ENCODE data around the gene ZDHHC11B.
"Not testable (repeated sequence)": the region's sequence is repeated elsewhere in the genome, so short reads cannot be mapped to it uniquely, and the experiment has no call there.

The ZDHHC11B gene

DNA sequence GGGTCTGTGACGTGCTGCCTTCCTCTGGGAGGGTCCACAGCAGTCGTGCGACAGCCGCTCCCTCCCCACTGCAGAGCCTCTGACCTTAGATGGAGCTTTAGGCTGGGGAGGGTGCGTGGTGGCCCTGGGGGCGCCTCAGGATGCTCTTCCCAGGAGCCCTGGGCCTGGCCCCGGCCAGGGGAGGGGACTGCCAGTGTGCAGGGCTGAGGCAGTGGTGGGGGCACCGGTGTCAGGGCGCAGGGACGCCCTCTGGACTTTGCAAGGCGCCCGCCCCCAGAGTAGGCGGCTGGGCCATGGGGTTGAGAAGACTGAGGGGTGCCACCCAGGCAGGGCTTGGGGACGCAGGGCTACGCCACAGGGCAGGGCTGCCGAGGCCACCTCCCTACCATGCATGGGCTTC, 106.0 kb downstream of the ZDHHC11B start:
- Histone ChIP-seq H3K4me1 (ENCODE audit: control insufficient read depth, insufficient read depth, low read depth, low read length) (peaks cover 18% of the 10 kb centered on the region), H3K27me3 (ENCODE audit: control insufficient read depth in 1 of 2, insufficient read depth in 1 of 2, low read length in 2 of 2) (peaks cover 5 to 30% of the 10 kb centered on the region in 2 experiments)
- not testable (repeated sequence) for H2AFZ ChIP-seq (ENCODE audit: low read depth, low read length); H2BK120ac ChIP-seq (ENCODE audit: low read depth, low read length); H3K4me3 ChIP-seq (ENCODE audit: insufficient read depth in 1 of 2, low read depth in 1 of 2, low read length in 2 of 2); H3K27ac ChIP-seq (ENCODE audit: low read length, poor library complexity, severe bottlenecking); H3K79me1 ChIP-seq (replicated peaks; ENCODE audit: low read length, poor library complexity, severe bottlenecking); H3K9ac ChIP-seq (ENCODE audit: low read length); H2AK5ac ChIP-seq (ENCODE audit: low read length, severe bottlenecking); H4K8ac ChIP-seq (ENCODE audit: low read length); H2BK5ac ChIP-seq (ENCODE audit: low read depth, low read length, poor library complexity, severe bottlenecking); H3K36me3 ChIP-seq (ENCODE audit: control insufficient read depth in 1 of 2, insufficient read depth in 2 of 2, low read depth in 1 of 2, low read length in 2 of 2); H3K4ac ChIP-seq (ENCODE audit: low read depth in 1 of 2, low read length in 2 of 2); H3K4me2 ChIP-seq (ENCODE audit: low read length, poor library complexity, severe bottlenecking); H3K9me3 ChIP-seq (ENCODE audit: control insufficient read depth, low read length); H3K18ac ChIP-seq (ENCODE audit: low read depth in 1 of 2, low read length in 2 of 2); H3K23ac ChIP-seq (ENCODE audit: low read length in 2 of 2); H3K14ac ChIP-seq (ENCODE audit: low read length in 2 of 2); H2BK15ac ChIP-seq (ENCODE audit: low read depth, poor library complexity, severe bottlenecking); H2BK12ac ChIP-seq (ENCODE audit: low read length in 2 of 2); H4K91ac ChIP-seq (ENCODE audit: low read length); DNase-seq
- 86% methylated on average over 11 of the region's 16 CpGs for WGBS

DNA sequence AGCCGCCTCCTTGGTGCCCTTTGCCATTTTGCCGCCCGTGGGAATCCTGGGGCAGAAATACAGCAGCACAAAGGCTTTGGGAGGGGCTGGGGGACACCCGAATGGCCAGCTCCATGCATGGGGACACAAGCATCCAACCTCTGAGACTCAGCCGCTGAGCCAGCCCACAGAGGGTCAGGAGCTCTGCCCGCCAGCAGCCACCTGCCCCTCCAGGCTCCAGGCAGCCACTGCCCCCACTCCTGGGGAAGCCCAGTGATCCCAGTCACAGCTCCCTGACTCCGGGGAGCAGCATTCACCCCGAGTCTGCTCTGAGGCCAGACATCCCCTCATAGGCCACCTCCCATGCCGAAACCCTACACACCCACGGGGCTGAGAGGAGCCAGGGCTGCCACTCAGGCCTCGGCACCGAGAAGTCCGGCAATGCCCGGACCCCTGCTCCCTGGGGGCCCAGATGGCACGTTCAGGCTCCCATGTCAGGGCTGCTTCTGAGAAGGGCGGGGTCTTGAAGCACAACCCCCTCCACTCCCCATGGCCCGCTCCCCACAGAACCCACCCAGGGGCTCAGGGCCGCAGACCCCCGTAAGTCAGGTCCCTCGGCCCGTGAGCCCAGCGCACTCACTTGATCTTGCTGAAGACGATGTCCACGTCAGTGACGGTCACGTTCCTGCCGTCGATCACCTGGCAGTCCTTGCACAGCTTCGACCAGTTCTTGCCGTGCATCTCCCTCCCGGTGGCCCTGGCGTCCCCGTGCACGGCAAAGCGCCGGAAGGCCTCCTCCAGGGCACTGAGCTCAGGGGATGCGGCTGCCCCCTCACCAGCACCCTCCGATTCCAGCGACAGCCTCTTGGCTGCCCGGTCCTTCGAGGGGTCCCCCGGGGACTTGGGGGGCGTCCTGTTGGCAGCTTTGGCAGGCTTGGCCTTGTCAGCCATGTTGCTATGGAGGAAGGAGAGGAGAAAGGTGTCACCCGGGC, 107.1 kb downstream of the ZDHHC11B start:
- no peak overlapping the region for H4K8ac ChIP-seq (ENCODE audit: low read length)
- no peak overlapping the region for H2BK15ac ChIP-seq (ENCODE audit: low read depth, poor library complexity, severe bottlenecking)
- no peak overlapping the region for H3K4ac ChIP-seq (ENCODE audit: low read depth in 1 of 2, low read length in 2 of 2)
- H3K27ac ChIP-seq (ENCODE audit: low read length, poor library complexity, severe bottlenecking), result no peak overlapping the region
- H3K18ac ChIP-seq (ENCODE audit: low read depth in 1 of 2, low read length in 2 of 2), result no peak overlapping the region
- 84% methylated on average over 41 of the region's 44 CpGs for WGBS
- no peak overlapping the region for H2AK5ac ChIP-seq (ENCODE audit: low read length, severe bottlenecking)
- peaks cover 29% of the 10 kb centered on the region for H3K4me1 ChIP-seq (ENCODE audit: control insufficient read depth, insufficient read depth, low read depth, low read length)
- H2BK5ac ChIP-seq (ENCODE audit: low read depth, low read length, poor library complexity, severe bottlenecking), result no peak overlapping the region
- H3K79me1 ChIP-seq (replicated peaks; ENCODE audit: low read length, poor library complexity, severe bottlenecking), result no peaks in the 10 kb centered on the region
- no peak overlapping the region for H3K14ac ChIP-seq (ENCODE audit: low read length in 2 of 2)
- H2BK120ac ChIP-seq (ENCODE audit: low read depth, low read length), result no peak overlapping the region
- H3K36me3 ChIP-seq (ENCODE audit: control insufficient read depth in 1 of 2, insufficient read depth in 2 of 2, low read depth in 1 of 2, low read length in 2 of 2), result peaks cover 0 to 2% of the 10 kb centered on the region in 2 experiments
- no peak overlapping the region for H2BK12ac ChIP-seq (ENCODE audit: low read length in 2 of 2)
- DNase-seq, result no peak
- no peak overlapping the region for H3K23ac ChIP-seq (ENCODE audit: low read length in 2 of 2)
- no peak overlapping the region for H3K4me3 ChIP-seq (ENCODE audit: insufficient read depth in 1 of 2, low read depth in 1 of 2, low read length in 2 of 2)
- peak overlapping the region; percentile 61 for H4K91ac ChIP-seq (ENCODE audit: low read length)
- H3K4me2 ChIP-seq (ENCODE audit: low read length, poor library complexity, severe bottlenecking), result no peak overlapping the region
- H3K9ac ChIP-seq (ENCODE audit: low read length), result no peak overlapping the region
- H3K27me3 ChIP-seq (ENCODE audit: control insufficient read depth in 1 of 2, insufficient read depth in 1 of 2, low read length in 2 of 2), result peaks cover 8 to 41% of the 10 kb centered on the region in 2 experiments
- H2AFZ ChIP-seq (ENCODE audit: low read depth, low read length), result no peak overlapping the region
- H3K9me3 ChIP-seq (ENCODE audit: control insufficient read depth, low read length), result no peaks in the 10 kb centered on the region

DNA sequence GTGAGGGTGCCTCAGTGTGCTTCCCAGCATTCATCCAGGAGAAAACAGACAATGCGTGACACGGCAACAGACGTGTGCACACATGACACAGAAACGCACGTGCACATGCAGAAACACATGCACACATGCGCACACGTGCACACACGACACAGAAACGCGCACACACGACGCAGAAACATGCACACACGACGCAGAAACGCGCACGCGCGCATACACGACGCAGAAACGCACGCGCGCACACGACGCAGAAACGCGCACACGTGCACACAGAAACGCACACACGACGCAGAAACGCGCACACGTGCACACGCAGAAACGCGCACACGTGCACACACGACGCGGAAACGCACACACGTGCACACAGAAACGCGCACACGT, 107.8 kb downstream of the ZDHHC11B start:
- H3K14ac ChIP-seq (ENCODE audit: low read length in 2 of 2), result peak overlapping the region in 1 of 2 experiments; percentile 13
- WGBS, result 96% methylated on average over 48 of the region's 48 CpGs
- no peak overlapping the region for H2AK5ac ChIP-seq (ENCODE audit: low read length, severe bottlenecking)
- no peaks in the 10 kb centered on the region for H3K79me1 ChIP-seq (replicated peaks; ENCODE audit: low read length, poor library complexity, severe bottlenecking)
- no peak overlapping the region for H2AFZ ChIP-seq (ENCODE audit: low read depth, low read length)
- H2BK15ac ChIP-seq (ENCODE audit: low read depth, poor library complexity, severe bottlenecking), result no peak overlapping the region
- DNase-seq, result no peak
- no peak overlapping the region for H3K18ac ChIP-seq (ENCODE audit: low read depth in 1 of 2, low read length in 2 of 2)
- no peak overlapping the region for H3K4me3 ChIP-seq (ENCODE audit: insufficient read depth in 1 of 2, low read depth in 1 of 2, low read length in 2 of 2)
- H3K4me2 ChIP-seq (ENCODE audit: low read length, poor library complexity, severe bottlenecking), result no peak overlapping the region
- H4K91ac ChIP-seq (ENCODE audit: low read length), result peak overlapping the region; percentile 34
- no peaks in the 10 kb centered on the region for H3K9me3 ChIP-seq (ENCODE audit: control insufficient read depth, low read length)
- H4K8ac ChIP-seq (ENCODE audit: low read length), result no peak overlapping the region
- H2BK5ac ChIP-seq (ENCODE audit: low read depth, low read length, poor library complexity, severe bottlenecking), result no peak overlapping the region
- H3K36me3 ChIP-seq (ENCODE audit: control insufficient read depth in 1 of 2, insufficient read depth in 2 of 2, low read depth in 1 of 2, low read length in 2 of 2), result peaks cover 0 to 2% of the 10 kb centered on the region in 2 experiments
- no peak overlapping the region for H3K4ac ChIP-seq (ENCODE audit: low read depth in 1 of 2, low read length in 2 of 2)
- peaks cover 36% of the 10 kb centered on the region for H3K4me1 ChIP-seq (ENCODE audit: control insufficient read depth, insufficient read depth, low read depth, low read length)
- H2BK12ac ChIP-seq (ENCODE audit: low read length in 2 of 2), result no peak overlapping the region
- no peak overlapping the region for H3K23ac ChIP-seq (ENCODE audit: low read length in 2 of 2)
- no peak overlapping the region for H3K27ac ChIP-seq (ENCODE audit: low read length, poor library complexity, severe bottlenecking)
- H3K27me3 ChIP-seq (ENCODE audit: control insufficient read depth in 1 of 2, insufficient read depth in 1 of 2, low read length in 2 of 2), result peaks cover 8 to 48% of the 10 kb centered on the region in 2 experiments
- no peak overlapping the region for H3K9ac ChIP-seq (ENCODE audit: low read length)
- H2BK120ac ChIP-seq (ENCODE audit: low read depth, low read length), result no peak overlapping the region

DNA sequence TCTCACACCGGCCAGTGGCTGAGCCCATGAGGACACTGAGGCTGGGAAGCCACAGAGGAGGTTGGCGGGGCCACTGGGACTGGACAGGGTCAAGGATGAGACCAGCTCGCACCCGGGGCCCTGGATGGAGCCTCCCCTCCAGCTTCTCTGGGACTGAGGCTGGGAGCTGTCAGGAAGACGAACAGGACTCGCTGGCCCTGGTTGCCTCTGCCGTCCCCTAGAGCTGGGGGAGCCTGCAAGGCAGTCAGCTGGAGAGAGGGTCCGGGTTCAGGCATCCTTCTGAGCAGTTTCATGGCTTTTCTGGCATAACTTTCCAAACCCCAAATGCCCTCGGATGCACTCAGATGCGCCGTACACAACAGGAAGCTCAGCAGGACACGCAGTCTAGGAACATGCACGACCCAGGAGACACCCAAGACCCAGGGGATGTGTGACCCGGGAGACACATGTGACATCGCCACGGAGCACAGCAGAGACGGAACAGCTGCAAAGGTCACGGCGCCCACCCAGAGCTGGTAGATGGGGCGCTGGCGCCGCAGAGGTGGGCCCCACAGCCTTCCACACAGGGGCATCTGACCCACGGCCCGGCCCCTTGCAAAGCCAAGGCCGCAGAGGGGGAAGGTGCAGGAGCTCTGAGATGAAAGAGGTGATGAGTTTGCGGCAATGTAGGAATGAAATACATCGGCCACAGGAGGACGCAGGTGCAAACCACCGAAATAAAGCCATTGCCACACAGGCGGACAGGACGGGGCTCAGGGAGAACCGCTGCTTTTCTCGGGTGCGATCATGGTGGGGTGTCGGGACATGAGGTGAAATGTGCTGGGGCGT, 108.4 kb downstream of the ZDHHC11B start:
- Histone ChIP-seq H2BK15ac (ENCODE audit: low read depth, poor library complexity, severe bottlenecking) (no peak overlapping the region), H3K9me3 (ENCODE audit: control insufficient read depth, low read length) (no peaks in the 10 kb centered on the region), H3K4me2 (ENCODE audit: low read length, poor library complexity, severe bottlenecking) (no peak overlapping the region), H3K23ac (ENCODE audit: low read length in 2 of 2) (no peak overlapping the region), H3K79me1 (replicated peaks; ENCODE audit: low read length, poor library complexity, severe bottlenecking) (no peaks in the 10 kb centered on the region), H3K27ac (ENCODE audit: low read length, poor library complexity, severe bottlenecking) (no peak overlapping the region), H2BK120ac (ENCODE audit: low read depth, low read length) (no peak overlapping the region), H3K14ac (ENCODE audit: low read length in 2 of 2) (no peak overlapping the region), H2BK12ac (ENCODE audit: low read length in 2 of 2) (no peak overlapping the region), H3K4me1 (ENCODE audit: control insufficient read depth, insufficient read depth, low read depth, low read length) (peaks cover 38% of the 10 kb centered on the region), H2BK5ac (ENCODE audit: low read depth, low read length, poor library complexity, severe bottlenecking) (no peak overlapping the region), H3K27me3 (ENCODE audit: control insufficient read depth in 1 of 2, insufficient read depth in 1 of 2, low read length in 2 of 2) (peaks cover 8 to 49% of the 10 kb centered on the region in 2 experiments), H3K4me3 (ENCODE audit: insufficient read depth in 1 of 2, low read depth in 1 of 2, low read length in 2 of 2) (no peak overlapping the region), H3K4ac (ENCODE audit: low read depth in 1 of 2, low read length in 2 of 2) (no peak overlapping the region), H2AK5ac (ENCODE audit: low read length, severe bottlenecking) (no peak overlapping the region), H4K8ac (ENCODE audit: low read length) (no peak overlapping the region), H3K9ac (ENCODE audit: low read length) (no peak overlapping the region), H3K36me3 (ENCODE audit: control insufficient read depth in 1 of 2, insufficient read depth in 2 of 2, low read depth in 1 of 2, low read length in 2 of 2) (peaks cover 0 to 2% of the 10 kb centered on the region in 2 experiments), H2AFZ (ENCODE audit: low read depth, low read length) (no peak overlapping the region), H3K18ac (ENCODE audit: low read depth in 1 of 2, low read length in 2 of 2) (no peak overlapping the region), H4K91ac (ENCODE audit: low read length) (no peak overlapping the region)
- WGBS, result 90% methylated on average over 36 of the region's 36 CpGs
- no peak for DNase-seq

All from mesenchymal stem cell (in vitro differentiated cells and primary cell).